Activated CD4-positive, alpha-beta T cell treated with anti-CD3 and anti-CD28 coated beads, Interleukin-2, amount 50 U/mL, for 24 hours (primary cell): ENCODE results near the gene ACTRT2.

ENCODE experiments used
- DNase-seq, 2 donors: peaks; one replicate each; pipeline ENCODE4 v3.0.0-alpha.2; 2020; ENCODE audit warnings: low read depth in 1 of 2, low spot score in 1 of 2

The ACTRT2 gene

GRCh38 chr1:3017440-3018050, 3.7 kb upstream of the ACTRT2 start:
- DNase-seq: no peak

- DNase-seq: no peak
Observed at GRCh38 chr1:3018051-3018471, 3.2 kb upstream of the ACTRT2 start.

GRCh38 chr1:3018576-3018975, 2.7 kb upstream of the ACTRT2 start:
- no peak for DNase-seq

GRCh38 chr1:3019007-3019515, 2.2 kb upstream of the ACTRT2 start:
- no peak for DNase-seq

GRCh38 chr1:3019516-3020051, 1.7 kb upstream of the ACTRT2 start:
- DNase-seq: no peak

- DNase-seq: no peak
Observed at GRCh38 chr1:3020263-3020909, 881 bp upstream of the ACTRT2 start.

GRCh38 chr1:3021801-3022401, 634 bp downstream of the ACTRT2 start:
- no peak for DNase-seq

GRCh38 chr1:3022511-3022973, 1.3 kb downstream of the ACTRT2 start:
- DNase-seq: no peak

- DNase-seq: no peak
Observed at GRCh38 chr1:3022976-3023375, 1.7 kb downstream of the ACTRT2 start.

GRCh38 chr1:3024019-3024418, 2.8 kb downstream of the ACTRT2 start:
- no peak for DNase-seq

- DNase-seq: no peak
Observed at GRCh38 chr1:3024588-3024987, 3.3 kb downstream of the ACTRT2 start.

GRCh38 chr1:3026124-3026523, 4.9 kb downstream of the ACTRT2 start:
- DNase-seq: no peak

- no peak for DNase-seq
Observed at GRCh38 chr1:3026581-3027391, 5.5 kb downstream of the ACTRT2 start.

GRCh38 chr1:3027611-3028371, 6.5 kb downstream of the ACTRT2 start:
- DNase-seq: no peak

- no peak for DNase-seq
Observed at GRCh38 chr1:3028531-3029282, 7.4 kb downstream of the ACTRT2 start.

GRCh38 chr1:3029481-3029961, 8.3 kb downstream of the ACTRT2 start:
- DNase-seq: no peak

- no peak for DNase-seq
Observed at GRCh38 chr1:3029991-3030662, 8.9 kb downstream of the ACTRT2 start.

- DNase-seq: no peak
Observed at GRCh38 chr1:3030663-3031381, 9.6 kb downstream of the ACTRT2 start.
